ENCODE results near the gene PALD1.
"Not testable (repeated sequence)": the region's sequence is repeated elsewhere in the genome, so short reads cannot be mapped to it uniquely, and the experiment has no call there.

Gene PALD1

GRCh38 chr10:70578371-70578947 lies 99.9 kb downstream of the PALD1 start:
- peak overlapping the region in 6 of 21 experiments; percentile 9 to 64 (median 51) for H3K27ac ChIP-seq
- H3K4me3 ChIP-seq, result no peak overlapping the region

GRCh38 chr10:70579234-70580002 lies 100.9 kb downstream of the PALD1 start:
- Histone ChIP-seq H3K4me3 (no peak overlapping the region), H3K27ac (peak overlapping the region in 5 of 21 experiments; percentile 1 to 64 (median 58))

DNA sequence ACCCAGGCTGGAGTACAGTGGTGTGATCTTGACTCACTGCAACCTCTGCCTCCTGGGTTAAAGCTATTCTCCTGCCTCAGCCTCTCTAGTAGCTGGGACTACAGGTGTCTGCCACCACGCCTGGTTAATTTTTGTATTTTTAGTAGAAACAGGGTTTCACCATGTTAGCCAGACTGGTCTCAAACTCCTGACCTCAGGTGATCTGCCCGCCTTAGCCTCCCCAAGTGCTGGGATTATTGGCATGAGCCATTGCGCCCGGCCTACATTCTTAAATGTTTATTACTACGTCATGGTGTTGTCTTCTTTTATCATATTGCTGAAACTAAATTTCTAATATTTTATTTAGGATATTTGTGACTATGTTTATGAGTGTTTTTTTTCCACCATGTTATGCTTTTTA lies 102.6 kb downstream of the PALD1 start:
- not testable (repeated sequence) for H3K27ac ChIP-seq, H3K4me3 ChIP-seq

GRCh38 chr10:70582793-70583668 lies 104.5 kb downstream of the PALD1 start:
- Histone ChIP-seq H3K4me3 (no peak overlapping the region), H3K27ac (no peak overlapping the region)

GRCh38 chr10:70583669-70584037 lies 105.1 kb downstream of the PALD1 start:
- Histone ChIP-seq H3K4me3 (no peak overlapping the region), H3K27ac (no peak overlapping the region)

GRCh38 chr10:70584366-70584765 lies 105.8 kb downstream of the PALD1 start:
- Histone ChIP-seq H3K4me3 (no peak overlapping the region), H3K27ac (peak overlapping the region in 1 of 21 experiments; percentile 67)

- Histone ChIP-seq H3K27ac (peak overlapping the region in 4 of 21 experiments; percentile 42 to 67 (median 50)), H3K4me3 (no peak overlapping the region)
Observed at GRCh38 chr10:70584909-70585544, 106.5 kb downstream of the PALD1 start.

DNA sequence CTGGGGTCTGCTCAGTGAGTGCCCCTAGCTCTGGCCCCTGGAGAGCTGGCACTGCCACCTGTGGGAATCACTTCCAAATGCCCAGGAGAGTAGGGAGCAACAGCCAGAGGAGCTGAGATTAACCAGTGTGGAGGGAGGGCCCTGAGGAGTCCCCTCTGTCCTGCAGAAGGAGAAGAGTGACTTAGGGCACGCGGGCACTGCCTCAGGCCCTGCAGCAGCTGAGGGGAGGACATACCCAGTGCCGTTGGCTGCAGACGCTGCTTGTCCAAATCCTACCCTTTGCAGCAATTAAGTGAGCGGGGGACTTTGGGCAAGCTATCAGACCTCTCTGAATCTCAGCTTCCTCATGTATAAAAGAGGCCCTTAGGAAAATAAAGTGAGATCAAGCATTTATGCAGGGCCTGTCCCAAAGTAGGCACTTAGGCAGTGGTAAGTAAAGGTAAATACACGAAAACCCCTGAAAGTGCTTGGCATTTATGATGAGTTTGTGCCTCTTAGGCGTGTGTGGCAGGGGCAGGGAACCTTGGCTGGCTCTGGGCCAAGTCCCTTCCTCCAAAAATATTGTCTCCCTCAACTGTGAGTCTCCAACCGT lies 107.1 kb downstream of the PALD1 start:
- Histone ChIP-seq H3K27ac (peak overlapping the region in 3 of 21 experiments; percentile 42 to 52 (median 48)), H3K4me3 (no peak overlapping the region)

GRCh38 chr10:70586348-70586930 lies 107.9 kb downstream of the PALD1 start:
- Histone ChIP-seq H3K4me3 (no peak overlapping the region), H3K27ac (no peak overlapping the region)

GRCh38 chr10:70587045-70587658 lies 108.6 kb downstream of the PALD1 start:
- Histone ChIP-seq H3K27ac (no peak overlapping the region), H3K4me3 (no peak overlapping the region)

DNA sequence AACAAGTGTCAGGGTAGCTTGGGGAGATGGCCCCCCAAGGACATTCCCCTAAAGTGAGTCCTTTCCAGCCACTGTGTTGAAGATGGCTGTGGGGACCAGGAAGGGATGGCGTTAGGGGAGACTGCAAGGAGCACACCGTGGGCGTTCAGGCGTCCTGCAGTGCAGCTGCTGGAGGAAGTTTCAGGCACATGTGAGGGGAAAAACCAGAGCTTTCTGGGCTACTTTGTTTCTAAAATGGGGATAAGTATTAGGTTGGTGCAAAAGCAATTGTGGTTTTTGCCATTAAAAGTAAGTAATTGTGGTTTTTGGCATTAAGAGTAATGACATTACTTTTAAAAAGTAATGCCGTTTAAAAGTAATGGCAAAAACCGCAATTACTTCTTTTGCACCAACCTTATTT lies 109.7 kb downstream of the PALD1 start:
- no peak overlapping the region for H3K27ac ChIP-seq
- no peak overlapping the region for H3K4me3 ChIP-seq

DNA sequence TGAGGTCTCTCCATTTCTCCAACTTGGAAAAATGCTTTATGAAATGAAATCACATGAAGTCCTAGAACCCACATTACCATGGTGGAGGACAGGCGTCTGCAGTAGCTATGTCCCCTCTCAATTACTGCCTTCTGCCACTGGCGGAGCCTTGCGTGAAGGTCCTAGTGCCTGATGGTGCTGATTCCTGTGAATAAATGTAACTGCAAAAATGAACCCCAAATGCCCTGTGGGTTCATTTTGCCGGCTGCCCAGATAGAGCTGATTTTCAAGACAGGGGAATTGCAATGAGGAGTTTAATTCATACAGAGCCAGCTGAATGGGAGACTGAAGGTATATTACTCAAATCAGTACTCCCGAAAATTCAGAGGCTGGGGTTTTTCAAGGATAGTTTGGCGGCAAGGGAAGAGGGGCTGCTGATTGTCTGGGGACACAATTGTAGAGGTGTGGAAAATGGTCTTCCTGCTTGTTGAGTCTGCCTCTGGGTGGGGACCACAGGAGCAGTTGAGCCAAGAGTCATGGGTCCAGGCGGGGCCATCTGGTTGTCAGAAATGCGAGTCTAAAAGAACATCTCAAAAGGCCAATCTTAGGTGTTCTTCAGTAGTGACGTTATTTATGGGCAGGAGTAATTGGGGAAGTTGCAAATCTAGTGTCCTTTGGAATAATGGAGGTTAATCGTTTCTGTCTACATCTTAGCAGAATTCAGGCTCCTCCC lies 110.4 kb downstream of the PALD1 start:
- Histone ChIP-seq H3K4me3 (no peak overlapping the region), H3K27ac (no peak overlapping the region)

DNA sequence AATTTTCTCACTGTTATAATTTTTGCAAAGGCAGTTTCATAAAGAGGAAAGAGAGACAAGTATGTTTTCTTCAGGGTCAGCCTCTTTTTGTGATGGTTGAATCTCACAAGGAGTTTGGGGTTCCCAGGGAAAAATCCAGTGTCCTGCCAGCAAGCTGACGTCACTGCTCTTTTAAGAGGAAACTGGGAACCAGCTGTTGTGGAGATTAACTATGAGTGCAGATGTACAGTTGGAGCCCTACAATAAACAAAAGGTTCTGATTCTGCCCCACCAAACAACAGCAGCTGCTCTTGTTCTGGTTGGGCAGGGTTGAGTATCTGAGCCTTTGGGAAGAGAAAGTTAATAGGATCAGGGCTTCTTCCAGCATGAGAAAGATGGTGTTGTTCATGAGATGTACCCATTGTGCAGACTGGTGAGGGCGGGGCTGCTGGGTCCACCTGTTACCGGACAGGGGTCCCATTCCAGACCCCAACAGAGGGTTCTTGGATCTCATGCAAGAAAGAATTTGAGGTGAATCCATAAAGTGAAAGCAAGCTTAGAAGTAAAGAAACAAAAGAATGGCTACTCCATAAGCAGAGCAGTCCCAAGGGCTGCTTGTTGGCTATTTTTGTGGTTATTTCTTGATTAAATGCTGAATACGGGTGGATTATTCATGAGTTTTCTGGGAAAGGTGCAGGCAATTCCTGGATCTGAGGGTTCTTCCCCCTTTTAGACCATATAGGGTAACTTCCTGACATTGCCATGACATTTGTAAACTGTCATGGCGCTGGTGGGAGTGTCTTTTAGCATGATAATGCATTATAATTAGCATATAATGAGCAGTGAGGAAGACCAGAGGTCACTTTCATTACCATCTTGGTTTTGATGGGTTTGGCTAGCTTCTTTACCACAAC lies 111.4 kb downstream of the PALD1 start:
- peak overlapping the region in 1 of 21 experiments; percentile 6 for H3K27ac ChIP-seq
- H3K4me3 ChIP-seq, result no peak overlapping the region

DNA sequence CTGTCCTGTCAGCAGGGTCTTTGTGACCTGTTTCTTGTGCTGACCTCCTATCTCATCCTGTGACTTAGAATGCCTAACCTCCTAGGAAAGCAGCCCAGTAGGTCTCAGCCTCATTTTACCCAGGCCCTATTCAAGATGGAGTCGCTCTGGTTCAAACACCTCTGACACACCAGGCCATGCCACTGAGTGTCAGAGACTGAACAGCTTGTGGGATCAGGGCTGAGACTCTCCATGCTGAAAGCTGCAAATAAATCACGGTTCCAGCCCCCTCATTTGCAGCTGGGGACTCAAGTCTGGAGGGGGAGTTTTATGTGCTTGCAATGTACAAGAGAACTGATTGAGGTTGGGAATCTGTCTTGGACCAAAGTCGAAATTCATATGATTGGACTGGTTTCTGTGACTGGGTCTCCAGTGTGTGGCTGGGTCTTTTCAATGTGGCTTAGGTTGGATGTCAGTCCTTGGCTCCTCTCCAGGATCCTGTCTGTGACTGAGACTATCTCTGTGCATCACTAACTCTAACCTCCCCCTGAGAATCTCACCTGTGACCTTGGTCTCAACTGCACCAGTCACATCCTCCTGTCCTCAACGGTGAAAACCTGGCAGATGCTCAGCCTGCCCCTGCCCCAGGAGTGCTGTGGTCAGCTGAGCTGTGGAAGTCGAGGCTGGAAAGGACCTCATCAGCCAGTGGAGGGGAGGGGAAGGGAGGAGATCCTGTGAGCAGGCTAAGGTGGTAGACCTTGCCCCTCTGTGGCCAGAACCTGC lies 112.3 kb downstream of the PALD1 start:
- H3K27ac ChIP-seq, result no peak overlapping the region

DNA sequence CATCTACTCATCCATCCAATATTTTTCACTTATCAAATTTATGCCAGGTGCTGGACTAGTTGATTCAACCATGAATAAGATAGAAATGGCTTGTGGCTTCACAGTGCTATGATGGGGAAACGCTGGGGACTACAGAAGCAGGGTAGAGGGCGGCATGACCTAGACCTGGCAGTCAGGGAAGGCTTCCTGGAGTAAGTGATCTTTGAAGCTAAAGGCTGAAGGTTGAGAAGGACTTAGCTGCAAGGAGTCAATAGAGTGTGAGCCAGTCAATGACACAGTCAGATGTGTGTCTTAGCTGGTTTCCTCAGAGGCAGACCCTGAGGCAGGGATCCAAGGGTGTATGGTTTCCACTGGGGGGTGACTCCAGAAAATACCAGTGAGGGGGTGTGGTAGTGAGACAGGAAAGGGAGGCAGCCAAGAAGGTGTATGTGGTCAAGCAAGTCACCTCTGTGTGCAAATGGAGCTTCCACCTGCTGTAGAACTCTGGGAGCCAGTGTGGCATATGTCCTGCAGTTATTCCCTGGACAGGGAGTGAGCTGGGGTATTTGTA lies 113.7 kb downstream of the PALD1 start:
- Histone ChIP-seq H3K27ac (no peak overlapping the region), H3K4me3 (no peak overlapping the region)

More for the DNA sequence above, 112.3 kb downstream of the PALD1 start:
- H3K4me3 ChIP-seq, result no peak overlapping the region
